D721Med (cell line): ENCODE data around the gene RBSN.

Source experiments
- DNase-seq: peaks from one replicate; pipeline ENCODE4 v3.0.0; 2011; ENCODE audit warnings: low spot score; ENCODE audit not compliant: insufficient read length
- FAIRE-seq: peaks from 2 replicates; lab custom pipeline; 2011; peaks lifted over from hg19 to GRCh38; lab: Jason Lieb, UNC
- TF ChIP-seq, protein P1 (sequence below): IDR thresholded peaks from 2 replicates; pipeline ENCODE4 v1.5.1; 2012; ENCODE audit warnings: mild to moderate bottlenecking, control low read depth; ENCODE audit not compliant: insufficient read depth; ENCODE audit errors: missing control alignments

Gene RBSN

DNA sequence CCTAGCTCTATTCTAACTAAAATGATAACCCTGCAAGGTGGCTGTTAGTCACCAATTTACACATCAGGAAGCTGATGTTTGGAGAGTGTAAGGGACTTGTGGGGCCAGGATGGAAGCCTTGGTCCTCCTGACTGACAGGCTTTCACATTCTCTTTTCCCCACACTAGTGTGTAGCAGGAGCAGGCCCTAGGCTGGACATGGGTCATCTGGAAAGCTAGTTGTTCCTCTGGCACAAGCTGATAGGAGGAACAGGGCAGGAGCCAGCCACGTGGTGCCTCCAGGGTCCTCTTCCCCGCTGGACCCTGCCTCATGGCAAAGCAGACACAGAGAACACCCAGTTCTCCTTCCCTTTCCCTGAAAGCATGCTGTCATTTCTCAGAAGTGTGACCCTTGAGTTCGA lies 18.1 kb upstream of the RBSN start:
- DNase-seq: no peak
- TF ChIP-seq, protein P1, sequence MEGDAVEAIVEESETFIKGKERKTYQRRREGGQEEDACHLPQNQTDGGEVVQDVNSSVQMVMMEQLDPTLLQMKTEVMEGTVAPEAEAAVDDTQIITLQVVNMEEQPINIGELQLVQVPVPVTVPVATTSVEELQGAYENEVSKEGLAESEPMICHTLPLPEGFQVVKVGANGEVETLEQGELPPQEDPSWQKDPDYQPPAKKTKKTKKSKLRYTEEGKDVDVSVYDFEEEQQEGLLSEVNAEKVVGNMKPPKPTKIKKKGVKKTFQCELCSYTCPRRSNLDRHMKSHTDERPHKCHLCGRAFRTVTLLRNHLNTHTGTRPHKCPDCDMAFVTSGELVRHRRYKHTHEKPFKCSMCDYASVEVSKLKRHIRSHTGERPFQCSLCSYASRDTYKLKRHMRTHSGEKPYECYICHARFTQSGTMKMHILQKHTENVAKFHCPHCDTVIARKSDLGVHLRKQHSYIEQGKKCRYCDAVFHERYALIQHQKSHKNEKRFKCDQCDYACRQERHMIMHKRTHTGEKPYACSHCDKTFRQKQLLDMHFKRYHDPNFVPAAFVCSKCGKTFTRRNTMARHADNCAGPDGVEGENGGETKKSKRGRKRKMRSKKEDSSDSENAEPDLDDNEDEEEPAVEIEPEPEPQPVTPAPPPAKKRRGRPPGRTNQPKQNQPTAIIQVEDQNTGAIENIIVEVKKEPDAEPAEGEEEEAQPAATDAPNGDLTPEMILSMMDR: no peak
- FAIRE-seq: no peak

DNA sequence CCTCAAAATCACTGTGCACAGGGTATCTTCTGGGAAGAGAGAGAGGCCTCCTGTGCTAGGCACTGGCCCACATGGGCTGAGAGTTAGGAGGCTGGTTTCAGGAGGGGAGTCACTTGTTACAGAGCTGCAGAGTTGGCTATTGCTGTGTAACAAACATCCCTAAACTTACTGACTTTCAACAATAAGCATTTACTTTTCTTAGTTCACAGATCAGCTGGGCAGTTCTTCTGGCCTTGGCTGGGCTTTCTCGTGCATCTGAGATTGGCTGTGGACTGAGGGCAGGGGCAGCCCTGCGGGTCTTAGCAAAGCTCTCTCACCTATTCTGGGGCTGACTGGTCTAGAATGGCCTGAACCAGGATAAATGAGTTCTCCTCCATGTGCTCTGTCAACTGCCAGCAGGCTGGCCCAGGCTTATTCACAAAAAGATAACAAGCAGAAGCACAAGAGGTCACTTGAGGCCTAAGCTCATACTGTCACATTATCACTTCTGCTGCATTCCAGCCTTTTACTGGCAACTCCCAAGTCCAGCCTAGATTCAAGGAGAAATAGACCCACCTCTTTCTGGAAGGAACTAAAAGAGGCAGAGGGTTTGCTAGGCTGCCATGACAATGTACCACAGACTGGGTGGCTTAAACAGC lies 17.2 kb upstream of the RBSN start:
- no peak for DNase-seq
- TF ChIP-seq, protein P1: no peak
- no peak for FAIRE-seq

DNA sequence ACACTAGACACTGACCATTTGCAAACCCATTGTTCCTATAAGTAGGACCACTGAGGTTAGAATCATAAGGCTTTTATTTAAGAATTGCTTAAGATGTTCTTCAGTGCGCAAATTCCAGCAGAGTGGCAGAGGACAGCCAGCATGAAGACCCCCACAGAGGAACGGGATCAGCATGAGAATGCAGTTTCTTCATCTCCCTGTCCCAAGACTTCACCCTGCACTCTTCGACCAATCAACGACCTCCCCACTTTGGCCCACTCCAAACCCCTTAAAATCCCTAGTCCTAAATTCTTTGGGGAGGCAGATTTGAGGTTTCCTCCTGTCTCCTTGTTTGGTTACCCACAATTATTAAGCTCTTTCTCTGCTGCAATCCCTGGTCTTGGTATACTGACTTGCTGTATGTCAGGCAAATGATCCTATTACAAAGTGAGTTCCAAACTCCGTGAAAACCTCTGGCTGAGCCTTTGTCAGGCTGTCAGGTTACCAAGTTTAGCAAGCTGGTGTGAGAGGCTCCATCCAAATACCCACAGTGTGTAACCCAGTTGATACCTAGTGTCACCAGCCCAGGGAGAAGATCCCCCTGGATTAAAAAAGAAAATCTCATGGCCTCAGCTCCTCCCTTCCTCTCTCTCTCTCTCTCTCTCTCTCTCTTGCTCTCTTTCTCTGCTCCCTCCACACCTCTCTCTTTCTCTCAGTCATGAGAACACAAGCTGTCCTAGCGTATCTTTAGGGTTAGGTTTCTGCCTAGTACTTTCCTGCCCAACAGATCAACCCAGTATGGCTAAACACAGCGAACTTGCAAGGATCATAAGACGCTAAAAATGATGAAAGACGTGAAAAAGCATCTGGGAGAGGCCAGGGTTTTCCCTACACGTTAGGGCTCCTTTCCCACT lies 15.8 kb upstream of the RBSN start:
- no peak for DNase-seq
- TF ChIP-seq, protein P1: no peak
- FAIRE-seq: no peak

DNA sequence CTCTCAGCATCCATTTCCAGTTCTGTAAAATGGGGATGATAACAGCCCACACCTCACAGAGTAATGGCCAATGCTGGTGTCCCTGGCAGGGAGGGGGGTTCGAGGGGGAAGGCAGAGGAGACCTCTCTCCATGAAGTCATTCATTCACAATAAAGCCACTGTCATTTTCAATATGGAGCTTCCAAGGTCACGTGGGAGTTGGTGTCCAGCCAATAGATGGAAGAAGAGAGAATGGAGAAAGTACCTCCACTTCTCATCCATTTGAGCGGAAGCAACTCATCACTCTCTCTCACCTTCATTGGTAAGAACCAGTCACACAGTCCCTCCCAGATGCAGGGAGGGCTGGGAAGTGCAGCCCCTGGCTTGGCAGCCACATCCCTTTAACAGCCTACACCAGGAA lies 14.9 kb upstream of the RBSN start:
- TF ChIP-seq, protein P1: no peak
- DNase-seq (no peak), FAIRE-seq (no peak)

DNA sequence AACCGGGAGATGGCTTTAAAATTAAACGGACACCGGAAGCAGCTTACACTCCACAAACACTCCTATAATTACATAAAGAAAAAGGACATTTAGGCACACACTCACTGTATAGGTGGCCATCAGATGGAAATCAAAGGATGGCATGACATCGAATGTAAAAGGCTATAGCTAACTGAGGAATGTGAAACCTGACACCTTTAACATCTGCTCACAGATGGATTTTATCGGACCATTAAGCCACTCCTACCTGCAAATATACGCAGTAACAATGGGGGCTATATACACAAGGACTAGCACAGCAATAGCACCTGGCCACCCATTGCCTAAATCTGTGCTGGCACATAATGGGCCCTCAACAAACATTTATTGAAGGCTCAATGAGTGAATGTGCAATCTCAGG lies 14.5 kb upstream of the RBSN start:
- FAIRE-seq: no peak
- TF ChIP-seq, protein P1: no peak
- DNase-seq: no peak

DNA sequence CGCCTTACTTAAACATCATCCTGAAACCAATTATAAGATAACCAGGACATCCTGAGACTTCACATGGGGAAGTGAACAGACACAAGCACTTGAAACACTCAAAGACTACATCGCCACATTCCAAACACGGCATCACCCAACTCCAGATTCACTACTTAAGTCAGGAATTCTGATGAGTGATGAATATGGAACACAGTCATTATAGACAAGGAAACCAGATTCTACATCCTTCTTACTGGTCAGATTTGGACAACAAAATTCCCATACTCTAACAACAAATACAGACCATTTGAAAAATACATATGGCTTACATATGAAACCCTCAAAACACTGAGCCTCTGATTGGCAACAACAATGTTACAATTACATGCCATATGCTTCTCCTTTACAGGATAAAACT lies 13.1 kb upstream of the RBSN start:
- DNase-seq: no peak
- TF ChIP-seq, protein P1: no peak
- FAIRE-seq: no peak

DNA sequence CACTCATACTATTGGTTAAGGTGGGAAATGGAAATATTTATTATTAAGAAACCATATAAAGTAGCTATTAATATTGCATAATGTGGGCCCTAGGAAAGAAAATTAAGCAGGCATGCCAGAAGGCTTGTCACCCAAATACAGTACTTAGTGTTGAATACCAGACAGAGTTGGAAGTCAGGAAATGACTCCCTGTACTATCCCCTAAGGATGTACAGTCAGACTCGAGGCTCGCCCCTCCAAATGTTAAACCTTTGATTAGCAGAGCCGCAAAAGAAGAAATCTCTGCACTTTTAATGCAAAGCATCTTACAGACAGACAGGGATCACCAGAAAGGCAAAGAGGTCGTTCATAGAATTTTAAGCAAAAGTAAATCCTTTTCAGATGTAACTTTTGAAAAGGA lies 11.3 kb upstream of the RBSN start:
- TF ChIP-seq, protein P1: no peak
- no peak for FAIRE-seq
- DNase-seq: no peak
